Subcutaneous abdominal adipose tissue (tissue), 5 donors: ENCODE results near the gene TTLL10.

Experiments
- H3K27ac ChIP-seq: one replicate; pipeline ENCODE4 v1.7.0; 2013; ENCODE audit warnings: low read depth, mild to moderate bottlenecking, inconsistent platforms, low read length, moderate library complexity
- H3K27me3 ChIP-seq, 5 donors: one replicate each; pipeline ENCODE4 v1.7.0; 2013; ENCODE audit warnings: low read length in 5 of 5, inconsistent platforms in 1 of 5; ENCODE audit not compliant: control insufficient read depth in 5 of 5, insufficient read depth in 4 of 5
- H3K36me3 ChIP-seq, 5 donors: one replicate each; pipeline ENCODE4 v1.7.0; 2013; ENCODE audit warnings: low read length in 5 of 5; ENCODE audit not compliant: control insufficient read depth in 5 of 5, insufficient read depth in 5 of 5
- H3K4me1 ChIP-seq, 5 donors: one replicate each; pipeline ENCODE4 v1.7.0; 2013; ENCODE audit warnings: low read length in 5 of 5, mild to moderate bottlenecking in 3 of 5, moderate library complexity in 1 of 5; ENCODE audit not compliant: control insufficient read depth in 5 of 5, insufficient read depth in 5 of 5
- H3K4me3 ChIP-seq, 5 donors: one replicate each; pipeline ENCODE4 v1.7.0; 2013; ENCODE audit warnings: low read length in 5 of 5, low read depth in 1 of 5
- H3K9ac ChIP-seq, 5 donors: one replicate each; pipeline ENCODE4 v1.7.0; 2013; ENCODE audit warnings: low read length in 5 of 5, mild to moderate bottlenecking in 4 of 5, moderate library complexity in 3 of 5
- H3K9me3 ChIP-seq, 5 donors: one replicate each; pipeline ENCODE4 v1.7.0; 2013; ENCODE audit warnings: low read length in 5 of 5; ENCODE audit not compliant: control insufficient read depth in 5 of 5
- donor health status: healthy.
- donor health status: healthy.
- donor health status: healthy.
- donor health status: healthy.
- donor health status: healthy.

TTLL10 gene

DNA sequence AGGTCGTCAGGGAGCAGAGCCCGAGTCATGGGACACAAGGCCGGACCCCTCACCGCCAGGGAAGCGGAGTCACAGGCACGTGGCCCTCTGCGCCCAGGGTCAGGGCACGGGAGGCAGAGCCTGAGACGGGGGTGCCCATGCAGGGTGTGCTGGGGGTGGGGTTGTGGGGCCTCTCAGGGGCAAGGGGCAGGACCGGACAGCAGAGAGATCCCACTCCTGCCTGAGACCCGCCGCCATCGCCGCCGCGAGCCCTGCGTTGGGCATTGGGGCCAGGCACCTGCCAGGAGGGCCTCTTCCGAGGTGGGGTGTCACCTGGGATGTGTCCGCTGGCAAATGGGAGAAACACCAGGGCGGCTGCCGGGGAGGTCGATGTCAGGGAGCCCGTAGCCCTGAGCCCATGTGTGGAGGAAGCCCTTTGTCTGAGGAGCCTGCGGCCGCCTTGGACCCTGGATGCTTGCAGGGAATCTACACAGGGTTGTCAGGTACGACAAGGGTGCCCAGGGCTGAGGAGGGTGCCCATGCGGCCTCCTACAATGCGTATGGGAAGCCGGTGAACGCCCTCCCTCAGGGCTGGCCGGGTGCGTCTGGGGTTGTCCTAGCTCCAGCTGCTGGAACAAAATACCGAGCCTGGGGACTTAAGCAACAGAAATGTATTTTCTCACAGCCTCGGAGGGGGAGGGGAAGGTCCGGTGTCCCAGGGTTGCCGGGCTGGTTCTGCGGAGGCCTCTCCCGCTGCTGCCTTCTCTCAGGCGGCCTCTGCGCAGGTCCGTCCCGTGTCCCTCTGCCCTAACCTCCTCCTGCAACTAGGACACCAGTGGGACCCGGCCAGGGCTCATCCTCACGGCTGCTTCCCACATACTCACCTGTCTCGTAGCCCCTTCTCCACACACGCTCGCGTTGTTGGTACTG lies 41.4 kb upstream of the TTLL10 start:
- Histone ChIP-seq H3K4me3 (no peak overlapping the region), H3K27me3 (peaks cover 7 to 28% (median 12%) of the 10 kb centered on the region in 5 donors), H3K4me1 (peaks cover 0 to 12% (median 9%) of the 10 kb centered on the region in 5 donors), H3K27ac (no peak overlapping the region), H3K9me3 (no peaks in the 10 kb centered on the region), H3K36me3 (no peaks in the 10 kb centered on the region), H3K9ac (no peak overlapping the region)

DNA sequence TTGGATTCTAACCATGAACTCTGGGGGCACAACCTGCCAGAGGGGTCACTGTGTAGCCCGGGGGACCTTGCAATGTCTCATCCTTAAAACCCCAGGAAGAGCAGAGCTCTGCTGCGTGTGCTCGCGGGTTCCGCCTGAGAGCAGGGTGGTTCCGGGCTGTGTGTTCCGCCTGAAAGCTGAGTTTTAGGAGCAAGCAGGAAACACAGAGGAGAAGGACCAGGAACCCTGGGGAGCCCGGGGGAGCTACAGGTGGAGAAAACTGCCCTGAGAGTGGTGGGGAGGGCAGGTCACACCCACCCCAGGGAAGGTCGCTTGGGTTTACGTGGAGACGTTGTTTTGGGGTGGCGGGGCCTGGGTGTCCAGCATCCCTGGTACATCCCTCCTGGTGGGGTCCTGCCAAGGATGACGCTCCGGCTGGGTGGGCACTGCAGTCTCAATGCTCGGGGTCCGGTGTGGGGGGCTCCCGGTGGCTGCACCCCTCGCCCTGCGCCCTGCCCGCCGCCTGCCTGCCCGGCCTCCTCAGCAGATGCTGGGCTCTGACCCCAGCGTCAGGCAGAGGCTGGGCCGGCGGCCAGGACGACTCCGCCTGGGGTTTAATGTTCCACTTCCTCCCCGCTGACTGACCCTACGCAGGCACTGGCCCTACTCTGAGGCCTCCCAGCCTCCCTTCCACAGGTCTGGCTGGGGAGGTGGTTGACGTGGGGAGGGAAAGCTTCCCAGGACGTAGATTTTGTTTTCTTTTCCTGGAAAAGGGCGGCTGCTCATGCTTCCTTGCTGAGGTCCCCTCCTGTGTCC lies 40.5 kb upstream of the TTLL10 start:
- peaks cover 0 to 12% (median 9%) of the 10 kb centered on the region in 5 donors for H3K4me1 ChIP-seq
- no peaks in the 10 kb centered on the region for H3K36me3 ChIP-seq
- H3K9me3 ChIP-seq, result no peaks in the 10 kb centered on the region
- no peak overlapping the region for H3K4me3 ChIP-seq
- peaks cover 7 to 28% (median 17%) of the 10 kb centered on the region in 5 donors for H3K27me3 ChIP-seq
- H3K27ac ChIP-seq, result no peak overlapping the region
- no peak overlapping the region for H3K9ac ChIP-seq

DNA sequence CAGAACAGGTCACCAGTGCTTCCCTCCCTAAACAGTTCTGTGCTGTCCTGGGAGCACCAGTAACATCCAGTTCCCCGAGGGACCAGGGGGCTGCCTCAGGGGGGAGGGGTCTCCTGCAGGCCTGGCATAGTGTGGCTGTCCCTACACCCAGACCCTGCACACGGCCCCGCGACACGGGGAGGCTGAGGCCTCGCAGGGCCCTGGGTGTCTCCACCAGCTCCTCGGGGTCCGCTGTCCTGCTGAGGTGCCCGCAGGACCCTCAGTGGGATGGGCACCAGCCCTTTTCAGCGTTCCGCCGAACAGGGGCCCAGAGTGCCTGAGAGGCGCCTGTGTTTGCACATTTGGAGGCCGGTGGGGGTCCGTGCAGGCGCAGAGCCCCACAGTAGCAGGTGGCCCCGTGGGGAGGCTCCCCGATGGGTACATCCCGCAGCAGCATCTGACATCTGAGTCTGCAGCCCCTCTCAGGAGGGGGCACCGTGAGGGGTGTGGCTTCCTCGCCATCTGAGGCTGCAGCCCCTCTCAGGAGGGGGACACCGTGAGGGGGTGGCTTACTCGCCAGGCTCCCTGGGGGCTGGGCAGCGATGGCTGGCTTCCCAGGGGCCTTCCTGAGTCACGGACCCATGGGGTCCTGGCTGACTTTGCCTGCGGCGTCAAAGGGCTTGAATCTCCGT lies 39.2 kb upstream of the TTLL10 start:
- no peaks in the 10 kb centered on the region for H3K9me3 ChIP-seq
- H3K36me3 ChIP-seq, result no peaks in the 10 kb centered on the region
- peaks cover 0 to 12% (median 9%) of the 10 kb centered on the region in 5 donors for H3K4me1 ChIP-seq
- H3K4me3 ChIP-seq, result no peak overlapping the region
- peaks cover 11 to 25% (median 21%) of the 10 kb centered on the region in 5 donors for H3K27me3 ChIP-seq
- no peak overlapping the region for H3K27ac ChIP-seq
- no peak overlapping the region for H3K9ac ChIP-seq

DNA sequence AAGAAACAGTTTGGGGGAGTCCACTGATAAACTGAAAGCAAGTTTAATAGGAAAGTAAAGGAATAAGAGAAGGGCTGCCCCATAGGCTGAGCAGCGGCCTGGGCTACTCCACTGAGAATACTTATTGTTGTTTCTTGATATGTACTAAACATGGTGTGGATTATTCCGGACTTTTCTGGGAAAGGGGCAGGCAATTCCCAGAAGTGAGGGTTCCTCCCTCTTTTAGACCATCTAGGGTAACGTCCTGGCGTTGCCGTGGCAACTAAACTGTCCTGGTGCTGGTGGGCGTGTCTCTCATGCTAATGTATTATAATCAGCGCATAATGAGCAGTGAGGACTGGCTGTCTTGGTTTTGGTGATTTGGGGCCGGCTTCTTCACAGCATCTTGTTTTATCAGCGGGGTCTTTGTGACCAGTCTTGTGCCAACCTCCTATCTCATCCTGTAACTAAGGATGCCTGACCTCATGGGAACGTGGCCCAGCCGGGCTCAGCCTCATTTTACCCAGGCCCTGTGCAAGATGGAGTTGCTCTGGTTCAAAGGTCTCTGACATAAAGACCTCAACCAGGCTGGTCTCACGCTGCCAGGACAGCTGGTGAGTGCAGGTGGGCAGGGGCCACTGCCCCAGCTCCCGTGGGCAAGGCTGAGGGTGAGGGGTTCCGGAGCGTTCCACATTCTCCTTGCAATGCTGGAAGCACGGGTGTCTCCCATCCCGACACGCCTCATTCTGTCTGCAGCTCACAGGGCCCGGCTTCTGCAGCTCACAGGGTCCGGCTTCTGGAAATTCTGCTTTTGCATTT lies 38.1 kb upstream of the TTLL10 start:
- Histone ChIP-seq H3K9ac (no peak overlapping the region), H3K9me3 (no peaks in the 10 kb centered on the region), H3K27ac (no peak overlapping the region), H3K4me3 (no peak overlapping the region), H3K36me3 (no peaks in the 10 kb centered on the region), H3K27me3 (peaks cover 12 to 24% (median 20%) of the 10 kb centered on the region in 5 donors), H3K4me1 (peaks cover 0 to 12% (median 9%) of the 10 kb centered on the region in 5 donors)

DNA sequence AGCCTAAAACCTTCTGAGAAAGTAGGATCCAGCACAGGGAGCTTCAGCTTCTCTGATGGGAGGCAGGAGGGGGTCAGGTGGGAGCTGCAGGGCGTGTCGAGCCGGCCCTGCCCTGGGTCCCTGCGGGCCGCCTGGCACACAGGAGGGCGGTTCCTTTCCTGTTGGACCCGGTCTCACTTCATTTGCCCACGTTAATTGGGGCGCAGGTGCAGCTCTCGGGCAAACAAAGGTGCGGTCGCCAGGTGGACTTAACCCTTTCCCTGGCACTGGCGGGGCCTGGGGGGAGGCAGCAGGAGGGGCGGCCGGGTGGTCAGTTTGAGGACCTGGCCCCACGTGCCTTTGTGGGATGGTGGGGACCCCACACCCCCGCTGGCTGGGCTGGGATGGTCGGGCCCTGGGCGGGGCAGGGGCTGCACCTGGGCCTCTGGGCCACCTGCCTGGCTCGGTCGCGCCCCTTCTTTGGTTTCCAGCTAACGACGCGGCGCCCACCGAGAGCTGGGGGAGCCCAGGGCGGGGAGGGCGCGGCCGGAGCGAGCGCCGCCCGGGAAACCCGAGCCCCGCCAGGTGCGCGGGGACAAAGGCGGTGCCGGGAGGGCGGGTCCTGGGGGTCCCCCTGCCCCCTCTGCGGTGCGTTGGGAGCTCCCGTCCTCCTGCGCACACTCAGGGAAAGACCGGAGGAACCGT lies 37.0 kb upstream of the TTLL10 start:
- H3K27me3 ChIP-seq, result peaks cover 17 to 25% (median 20%) of the 10 kb centered on the region in 5 donors

DNA sequence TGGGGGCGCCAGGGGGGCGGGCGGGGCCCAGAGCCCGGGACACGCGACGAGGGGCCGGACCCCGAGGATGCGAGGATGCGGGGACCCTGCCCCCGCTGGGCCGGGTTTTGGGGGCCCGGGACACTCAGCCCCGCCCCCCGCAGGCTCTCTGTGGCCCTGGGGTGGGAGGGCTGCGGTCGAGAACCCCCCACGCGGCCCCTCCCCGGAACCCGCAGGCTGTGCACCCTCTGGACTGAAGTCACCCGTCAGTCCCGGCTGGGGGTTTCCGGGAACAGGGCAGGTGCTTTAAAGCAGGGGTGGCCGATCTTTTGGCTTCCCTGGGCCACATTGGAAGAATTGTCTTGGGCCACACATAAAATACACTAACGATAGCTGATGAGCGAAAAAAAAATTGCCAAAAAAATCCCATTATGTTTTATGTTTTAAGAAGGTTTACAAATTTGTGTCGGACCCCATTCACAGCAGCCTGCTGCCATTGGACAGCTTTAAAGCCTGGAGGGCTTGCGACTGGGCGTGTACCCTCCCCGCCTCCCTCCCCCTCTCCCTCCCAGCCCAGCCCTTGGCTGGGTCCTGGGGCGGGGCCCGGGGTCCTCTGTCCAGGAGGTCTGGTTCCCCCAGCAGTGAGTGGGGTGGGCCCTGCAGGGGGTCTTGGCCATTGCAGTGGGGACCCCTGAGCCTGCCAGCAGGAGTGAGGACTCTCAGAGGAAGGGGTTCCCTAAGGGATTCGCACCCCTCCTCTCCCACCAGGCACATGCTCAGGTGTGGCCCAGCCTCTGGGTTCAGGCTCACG lies 36.2 kb upstream of the TTLL10 start:
- Histone ChIP-seq H3K4me1 (peaks cover 0 to 9% (median 8%) of the 10 kb centered on the region in 5 donors), H3K36me3 (no peaks in the 10 kb centered on the region), H3K27ac (no peak overlapping the region), H3K9me3 (no peaks in the 10 kb centered on the region), H3K27me3 (peaks cover 13 to 27% (median 22%) of the 10 kb centered on the region in 5 donors), H3K9ac (no peak overlapping the region), H3K4me3 (no peak overlapping the region)

More for the DNA sequence above, 37.0 kb upstream of the TTLL10 start:
- no peak overlapping the region for H3K9ac ChIP-seq
- no peaks in the 10 kb centered on the region for H3K9me3 ChIP-seq
- H3K27ac ChIP-seq, result no peak overlapping the region
- no peak overlapping the region for H3K4me3 ChIP-seq
- no peaks in the 10 kb centered on the region for H3K36me3 ChIP-seq
- H3K4me1 ChIP-seq, result peaks cover 0 to 12% (median 9%) of the 10 kb centered on the region in 5 donors

DNA sequence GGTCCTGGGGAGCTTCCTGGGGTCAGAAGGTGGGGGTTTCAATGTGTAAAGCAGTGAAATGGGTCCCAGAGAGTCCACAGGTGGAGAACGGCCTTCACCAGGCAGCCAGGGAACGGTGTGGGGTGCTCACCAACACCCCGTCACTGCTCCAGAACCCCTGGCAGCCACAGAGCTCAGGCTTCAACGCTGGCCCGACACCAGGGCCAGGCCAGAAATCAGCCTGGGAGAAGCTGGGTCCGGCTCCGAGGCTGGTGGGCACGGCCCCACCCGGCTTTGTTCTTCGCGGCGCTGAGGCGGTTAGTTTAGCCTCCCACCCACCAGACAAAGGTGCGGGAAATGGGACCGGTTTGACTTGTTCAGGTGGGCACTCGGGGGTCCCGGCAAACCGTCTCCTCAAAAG lies 33.0 kb upstream of the TTLL10 start:
- Histone ChIP-seq H3K4me1 (no peaks in the 10 kb centered on the region), H3K9me3 (no peaks in the 10 kb centered on the region), H3K36me3 (no peaks in the 10 kb centered on the region), H3K27ac (no peak overlapping the region), H3K9ac (no peak overlapping the region), H3K27me3 (peaks cover 13 to 39% (median 29%) of the 10 kb centered on the region in 5 donors), H3K4me3 (no peak overlapping the region)

DNA sequence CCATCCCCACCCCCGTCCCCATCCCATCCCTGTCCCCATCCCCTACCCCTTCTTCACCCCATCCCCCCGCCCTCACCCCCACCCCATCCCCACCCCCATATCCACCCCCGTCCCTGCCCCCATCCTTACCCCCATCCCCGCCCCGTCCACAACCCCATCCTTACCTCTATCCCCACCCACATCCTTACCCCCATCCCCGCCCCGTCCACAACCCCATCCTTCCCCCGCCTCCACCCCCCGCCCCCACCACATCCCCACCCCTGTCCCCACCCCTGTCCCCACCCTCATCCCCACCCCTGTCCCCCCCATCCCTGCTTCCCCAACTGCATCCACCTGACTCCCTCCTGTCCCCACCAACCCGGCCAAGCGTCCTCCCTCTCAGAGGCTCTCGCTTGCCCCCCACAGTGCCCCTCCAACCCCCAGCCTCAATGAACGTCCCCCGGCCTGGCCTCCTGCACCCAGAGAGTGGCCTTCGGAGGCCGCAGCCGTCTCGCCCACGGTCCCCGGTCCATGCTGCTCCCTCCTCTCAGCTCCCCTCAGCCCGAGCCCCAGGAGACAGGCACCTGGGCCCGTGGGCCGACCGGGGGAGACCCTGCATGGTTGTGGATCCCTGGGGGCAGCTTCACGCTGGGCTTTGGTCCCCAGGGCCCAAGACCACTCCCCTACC lies 32.3 kb upstream of the TTLL10 start:
- no peaks in the 10 kb centered on the region for H3K4me1 ChIP-seq

More for the DNA sequence above, 32.3 kb upstream of the TTLL10 start:
- H3K9ac ChIP-seq, result no peak overlapping the region
- H3K27ac ChIP-seq, result no peak overlapping the region
- no peaks in the 10 kb centered on the region for H3K36me3 ChIP-seq
- H3K4me3 ChIP-seq, result no peak overlapping the region
- no peaks in the 10 kb centered on the region for H3K9me3 ChIP-seq
- peaks cover 9 to 37% (median 27%) of the 10 kb centered on the region in 5 donors for H3K27me3 ChIP-seq
